GM12875 (cell line): ENCODE results near the gene POLR1G.
A peak's percentile ranks its signal among the peaks of the same experiment; 100 is the strongest.

Source experiments
- H3K4me3 ChIP-seq: one replicate; pipeline ENCODE4 v1.5.1; 2011; ENCODE audit warnings: low read depth, low read length, control low read depth
- TF ChIP-seq, protein P1 (sequence below): IDR thresholded peaks from 2 replicates; pipeline ENCODE4 v1.5.1; 2011; ENCODE audit warnings: low read depth, mild to moderate bottlenecking, control low read depth, inconsistent platforms, low read length, moderate library complexity, borderline replicate concordance; ENCODE audit not compliant: insufficient read depth

Gene POLR1G

DNA sequence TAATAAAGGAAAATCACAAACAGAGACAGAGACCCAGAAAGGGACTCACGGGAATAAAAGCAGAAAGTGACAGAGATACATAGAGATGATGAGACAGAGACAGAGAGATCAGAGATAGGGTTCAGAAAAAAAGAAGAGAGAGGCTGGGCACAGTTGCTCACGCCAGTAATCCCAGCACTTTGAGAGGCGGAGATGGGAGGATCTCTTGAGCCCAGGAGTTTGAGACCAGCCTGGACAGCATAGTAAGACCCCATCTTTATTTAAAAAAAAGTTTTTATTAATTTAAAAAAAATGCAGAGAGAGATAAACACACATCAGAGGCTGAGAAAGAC lies 41.9 kb downstream of the POLR1G start:
- H3K4me3 ChIP-seq, result no peak overlapping the region
- TF ChIP-seq, protein P1, sequence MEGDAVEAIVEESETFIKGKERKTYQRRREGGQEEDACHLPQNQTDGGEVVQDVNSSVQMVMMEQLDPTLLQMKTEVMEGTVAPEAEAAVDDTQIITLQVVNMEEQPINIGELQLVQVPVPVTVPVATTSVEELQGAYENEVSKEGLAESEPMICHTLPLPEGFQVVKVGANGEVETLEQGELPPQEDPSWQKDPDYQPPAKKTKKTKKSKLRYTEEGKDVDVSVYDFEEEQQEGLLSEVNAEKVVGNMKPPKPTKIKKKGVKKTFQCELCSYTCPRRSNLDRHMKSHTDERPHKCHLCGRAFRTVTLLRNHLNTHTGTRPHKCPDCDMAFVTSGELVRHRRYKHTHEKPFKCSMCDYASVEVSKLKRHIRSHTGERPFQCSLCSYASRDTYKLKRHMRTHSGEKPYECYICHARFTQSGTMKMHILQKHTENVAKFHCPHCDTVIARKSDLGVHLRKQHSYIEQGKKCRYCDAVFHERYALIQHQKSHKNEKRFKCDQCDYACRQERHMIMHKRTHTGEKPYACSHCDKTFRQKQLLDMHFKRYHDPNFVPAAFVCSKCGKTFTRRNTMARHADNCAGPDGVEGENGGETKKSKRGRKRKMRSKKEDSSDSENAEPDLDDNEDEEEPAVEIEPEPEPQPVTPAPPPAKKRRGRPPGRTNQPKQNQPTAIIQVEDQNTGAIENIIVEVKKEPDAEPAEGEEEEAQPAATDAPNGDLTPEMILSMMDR, result no peak

DNA sequence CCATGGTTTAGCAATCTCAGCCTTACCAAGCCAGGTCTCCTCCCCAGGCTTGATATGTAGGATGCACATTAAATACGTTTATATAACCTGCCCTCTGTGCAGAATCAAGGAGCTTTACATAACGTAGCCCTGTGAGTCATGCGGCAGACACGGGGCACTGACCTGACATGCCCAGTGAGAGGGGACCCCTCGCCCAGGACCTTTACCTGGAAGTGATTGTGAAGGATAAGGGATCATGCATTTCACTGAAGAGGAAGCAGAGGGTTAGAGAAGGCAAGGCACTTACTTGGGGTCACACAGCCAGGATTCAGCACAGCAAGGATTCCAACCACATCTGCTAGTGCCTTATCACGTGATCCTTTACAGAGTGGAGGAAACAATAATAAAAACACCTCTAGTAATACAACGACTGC lies 42.4 kb downstream of the POLR1G start:
- H3K4me3 ChIP-seq, result no peak overlapping the region
- TF ChIP-seq, protein P1, result no peak

DNA sequence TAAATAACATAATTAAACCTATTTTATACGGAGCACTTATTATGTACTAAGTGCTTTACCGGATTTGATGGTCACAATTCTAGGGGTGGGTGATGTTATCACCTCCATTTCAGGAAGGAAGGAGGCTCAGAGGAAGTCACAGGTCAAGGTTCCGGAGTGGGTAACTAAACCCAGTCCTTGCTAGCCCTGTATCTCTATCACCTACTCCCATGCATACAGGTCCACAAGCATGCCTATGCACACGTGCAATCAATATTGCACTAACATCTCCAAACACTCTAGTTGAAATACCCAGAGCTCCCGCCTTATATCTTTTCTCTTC lies 43.5 kb downstream of the POLR1G start:
- H3K4me3 ChIP-seq, result peak overlapping the region; percentile 53
- TF ChIP-seq, protein P1, result no peak

DNA sequence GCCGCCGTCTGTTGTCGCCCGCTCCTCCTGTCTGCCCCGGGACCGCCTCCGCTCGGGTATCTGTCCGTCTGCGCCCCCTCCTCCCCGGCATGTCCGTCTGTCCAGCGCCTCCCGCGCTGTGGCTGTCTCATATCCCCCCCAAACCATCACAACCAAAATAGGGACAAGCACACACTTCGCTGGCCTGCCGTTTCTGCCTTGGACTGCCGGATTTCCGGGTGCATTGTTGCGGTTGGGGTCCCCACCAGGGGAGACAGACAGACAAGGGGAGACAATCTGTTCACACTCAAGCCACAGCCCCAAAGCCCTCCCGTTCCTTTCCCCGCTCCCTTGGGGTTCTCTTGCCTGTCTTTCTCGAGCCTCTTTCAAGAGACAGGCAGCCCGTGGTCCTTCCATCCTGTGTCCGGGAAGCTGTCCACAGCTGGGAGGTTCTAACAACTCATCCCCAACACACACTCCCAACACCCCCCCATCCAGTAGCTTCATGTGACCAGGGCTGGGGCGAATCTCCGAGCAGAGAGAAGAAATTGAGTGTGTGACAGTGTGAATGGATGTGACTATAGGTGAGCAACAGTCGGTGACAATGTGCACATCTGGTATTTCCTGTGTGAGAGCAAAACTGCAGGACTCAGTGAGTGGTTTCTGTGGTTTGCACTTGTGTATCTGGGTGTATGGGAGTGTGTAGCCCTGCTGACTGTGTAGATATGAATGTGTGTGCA lies 44.8 kb downstream of the POLR1G start:
- H3K4me3 ChIP-seq, result peak overlapping the region; percentile 73

DNA sequence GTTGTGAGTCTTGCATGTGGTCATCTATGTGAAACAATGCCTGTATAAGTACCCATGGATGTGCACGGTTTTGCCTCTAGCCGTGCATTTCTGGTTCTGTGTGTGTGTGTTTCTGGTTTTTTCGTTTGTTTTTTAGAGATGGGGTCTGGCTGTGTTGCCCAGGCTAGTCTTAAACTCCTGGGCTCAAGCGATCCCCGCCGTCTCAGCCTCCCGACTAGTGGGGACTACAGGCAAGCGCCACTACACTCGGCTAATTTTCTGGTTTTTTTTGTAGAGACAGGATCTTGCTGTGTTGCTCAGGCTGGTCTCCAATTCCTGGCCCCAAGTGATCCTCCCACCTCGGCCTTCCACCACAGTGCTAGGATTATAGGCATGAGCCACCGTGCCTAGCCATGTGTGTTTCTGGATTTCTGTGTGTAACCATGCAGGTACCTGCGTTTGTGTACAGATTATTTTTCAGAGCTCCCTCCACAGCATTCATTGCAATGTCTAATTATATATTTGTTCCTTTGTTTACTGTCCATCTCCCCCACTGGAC lies 45.5 kb downstream of the POLR1G start:
- H3K4me3 ChIP-seq, result no peak overlapping the region
- TF ChIP-seq, protein P1, result no peak

More for the DNA sequence above, 44.8 kb downstream of the POLR1G start:
- TF ChIP-seq, protein P1, result no peak

DNA sequence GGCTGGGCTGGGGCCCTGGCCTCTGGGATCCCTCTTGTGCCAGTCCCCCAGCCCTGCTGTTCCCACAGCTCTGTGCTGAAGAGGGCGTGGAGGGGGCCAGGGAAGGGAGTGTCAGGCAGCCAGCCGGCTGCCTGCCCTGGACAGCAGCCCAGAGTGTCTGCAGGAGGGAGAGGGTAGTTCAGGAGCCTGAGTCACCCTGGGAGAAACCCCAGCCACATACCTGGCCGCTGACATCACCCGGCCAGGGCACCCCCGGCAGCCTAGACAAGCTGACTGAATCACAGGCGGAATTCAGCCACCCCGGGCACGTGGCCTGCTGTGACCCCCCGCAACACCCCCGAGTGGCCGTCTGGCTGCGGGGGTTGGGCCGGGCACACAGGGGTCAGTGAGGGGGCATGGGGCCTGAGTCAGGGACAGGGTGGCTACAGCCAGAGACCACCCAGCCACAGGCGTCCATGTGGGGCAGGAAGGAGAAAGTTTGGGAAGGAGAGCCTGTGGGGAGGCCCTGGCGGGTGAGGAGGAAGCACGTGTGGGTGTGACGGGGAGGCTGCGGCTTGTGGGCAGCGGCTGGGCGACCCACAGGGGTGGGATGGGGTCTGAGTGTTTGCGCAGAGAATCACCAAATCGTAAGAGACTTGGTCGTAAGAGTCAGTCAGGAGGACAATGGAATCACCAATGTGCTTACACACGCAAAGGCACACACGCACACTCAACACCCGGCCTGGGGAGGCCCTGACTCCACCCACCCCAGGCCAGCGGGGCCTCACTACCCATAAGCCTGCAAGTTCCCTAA lies 49.5 kb downstream of the POLR1G start:
- no peak overlapping the region for H3K4me3 ChIP-seq
- TF ChIP-seq, protein P1, result no peak

DNA sequence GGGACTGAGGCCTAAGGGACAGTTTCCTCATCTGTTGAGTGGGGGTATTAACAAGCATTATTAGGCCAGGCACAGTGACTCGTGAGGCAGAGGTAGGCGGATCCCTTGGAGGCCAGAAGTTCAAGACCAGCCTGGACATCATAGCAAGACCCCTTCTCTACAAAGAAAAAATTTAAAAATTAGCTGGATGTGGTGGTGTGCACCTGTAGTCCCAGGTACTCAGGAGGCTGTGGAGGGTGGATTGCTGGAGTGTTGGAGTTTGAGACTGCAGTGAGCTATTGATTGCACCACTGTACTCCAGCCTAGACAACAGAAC lies 50.0 kb downstream of the POLR1G start:
- TF ChIP-seq, protein P1, result no peak
- H3K4me3 ChIP-seq, result no peak overlapping the region
